T-helper 1 cell (primary cell): ENCODE results near the gene F11R.
"Not testable (repeated sequence)": the region's sequence is repeated elsewhere in the genome, so short reads cannot be mapped to it uniquely, and the experiment has no call there.

Experiments
- DNase-seq, 5 donors: peaks; one replicate each; pipeline ENCODE4 v3.0.0-alpha.2; 2012 to 2020

The F11R gene

DNA sequence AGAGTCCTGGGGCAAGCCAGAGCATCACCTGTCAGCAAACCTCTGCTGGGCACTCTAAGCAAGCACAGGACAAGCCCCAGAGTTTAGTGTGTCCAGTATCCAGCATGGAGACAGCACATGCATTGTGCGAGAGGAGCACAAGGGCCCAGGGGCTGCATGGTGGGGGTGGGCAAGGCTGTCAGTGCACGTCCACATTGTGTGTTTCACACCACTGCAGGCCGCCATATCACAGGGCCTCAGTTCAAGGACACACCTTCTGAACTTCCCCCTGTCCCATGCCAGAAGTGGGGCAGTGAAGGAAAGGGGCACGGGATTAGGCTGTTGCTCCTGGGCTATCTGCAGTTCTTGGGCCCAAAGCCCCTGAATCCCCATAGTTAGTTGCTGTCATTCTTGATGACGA is 18.6 kb upstream of the F11R start:
- no peak for DNase-seq

DNA sequence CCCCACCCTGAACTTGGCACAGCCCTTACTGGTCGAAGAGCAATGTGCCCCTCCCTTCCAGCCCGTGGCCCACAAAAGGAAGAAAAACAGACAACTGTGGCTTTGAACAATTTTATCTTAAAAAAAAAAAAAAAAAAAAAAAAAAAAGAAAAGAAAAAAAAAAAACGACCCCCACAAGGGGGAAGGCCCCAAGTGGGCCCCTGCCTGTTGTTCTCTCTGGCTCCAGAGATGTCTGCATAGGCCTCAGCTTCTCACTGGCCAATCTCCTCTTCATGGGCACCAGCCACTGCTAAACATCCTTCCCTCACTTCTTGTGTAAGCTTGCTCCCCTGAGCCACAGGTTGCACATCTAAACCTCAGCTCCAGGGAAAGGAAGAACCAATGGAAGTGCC is 18.2 kb upstream of the F11R start:
- no peak for DNase-seq

DNA sequence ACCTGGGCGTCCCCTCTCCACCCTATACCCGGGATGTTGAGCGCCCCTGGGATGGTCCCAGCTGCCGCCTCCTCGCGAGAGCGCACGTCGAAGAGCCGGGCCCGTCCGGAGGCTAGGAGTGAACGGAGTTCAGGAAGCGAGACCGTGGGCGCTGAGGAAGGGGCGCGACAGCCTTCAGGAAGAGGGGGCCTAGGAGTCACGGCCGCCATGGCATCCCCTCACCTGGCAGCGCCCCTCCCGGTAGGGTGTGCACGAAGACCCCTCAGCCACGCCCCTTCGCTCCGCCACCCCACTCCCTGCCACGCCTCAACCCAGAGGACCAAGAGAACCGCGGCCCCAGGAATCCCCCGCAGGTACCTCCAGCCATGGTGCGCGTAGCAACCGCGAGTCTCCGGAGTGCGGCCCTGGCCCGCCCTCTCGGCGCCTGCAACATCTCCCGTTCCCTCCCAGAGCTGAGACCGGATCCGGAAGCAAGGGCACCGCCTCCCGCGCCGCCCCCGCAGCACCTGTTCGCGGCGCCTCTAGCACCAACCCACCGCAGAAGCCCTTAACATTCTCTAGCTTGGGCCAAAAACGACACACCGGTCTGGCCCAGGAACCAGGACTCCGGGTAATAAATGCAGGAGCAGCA is 17.7 kb upstream of the F11R start, which contains the start of gene TSTD1:
TSS of gene TSTD1 (minus strand) at position 442 of the 631 bp plus-strand sequence. CDS start at position 367, 75 bp downstream.
- peak; percentile 82 to 88 (median 86) for DNase-seq

DNA sequence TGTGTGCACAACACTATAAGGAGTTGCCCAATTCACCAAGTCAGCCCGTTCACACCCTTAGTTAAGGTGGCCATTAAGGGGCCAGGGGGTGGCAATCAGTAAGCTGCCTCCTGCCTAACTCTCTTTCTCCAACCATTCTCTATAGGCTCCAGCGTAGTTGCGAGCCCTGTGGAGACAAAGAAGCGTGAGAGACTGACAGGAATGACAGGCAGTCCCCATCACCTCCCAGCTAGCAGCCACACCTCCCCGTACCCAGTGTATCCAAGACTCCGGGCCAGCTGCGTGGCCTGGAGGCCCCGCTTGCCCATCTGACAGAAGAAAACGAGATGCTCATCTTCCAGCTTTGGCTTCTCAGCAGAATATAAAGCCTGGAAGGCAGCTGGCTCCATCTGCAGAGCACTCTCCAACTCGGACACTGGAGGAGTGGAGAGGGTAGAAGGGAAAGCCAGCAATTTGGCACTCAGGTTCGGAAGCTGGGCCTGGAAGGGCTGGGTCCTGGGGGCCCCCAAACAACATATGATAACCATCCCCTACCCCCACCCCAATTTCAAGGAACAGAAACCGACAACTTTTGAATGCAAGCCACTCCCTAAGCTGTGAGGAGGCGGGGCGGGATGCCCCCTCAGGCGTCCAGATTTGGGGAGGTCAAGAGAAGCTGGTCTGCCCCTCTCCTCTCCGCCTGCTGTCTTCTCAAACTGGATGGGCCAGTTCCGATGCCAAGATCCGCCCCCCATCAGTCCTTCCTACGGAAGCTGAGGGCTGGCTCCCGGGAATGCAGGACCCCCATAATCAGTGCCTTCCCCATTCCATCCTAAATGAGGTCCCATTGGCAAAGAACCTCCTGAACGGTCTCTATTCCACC is 16.9 kb upstream of the F11R start:
- DNase-seq, result no peak

DNA sequence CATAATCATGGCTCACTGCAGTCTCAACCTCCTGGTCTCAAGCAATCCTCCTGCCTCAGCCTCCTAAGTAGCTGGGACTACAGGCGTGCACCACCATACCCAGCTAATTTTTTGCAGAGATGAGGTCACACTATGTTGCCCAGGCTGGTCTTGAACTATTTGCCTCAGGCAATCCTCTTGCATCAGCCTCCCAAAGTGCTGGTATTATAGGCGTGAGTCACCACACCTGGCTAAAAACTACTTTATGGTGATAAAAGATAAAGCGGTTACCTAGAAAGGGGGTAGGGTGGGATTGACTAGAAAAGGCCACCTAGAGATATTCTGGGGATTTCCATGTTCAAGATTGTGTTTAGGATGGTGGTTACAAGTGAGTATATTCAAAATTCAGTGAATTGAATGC is 12.8 kb upstream of the F11R start:
- no peak for DNase-seq

DNA sequence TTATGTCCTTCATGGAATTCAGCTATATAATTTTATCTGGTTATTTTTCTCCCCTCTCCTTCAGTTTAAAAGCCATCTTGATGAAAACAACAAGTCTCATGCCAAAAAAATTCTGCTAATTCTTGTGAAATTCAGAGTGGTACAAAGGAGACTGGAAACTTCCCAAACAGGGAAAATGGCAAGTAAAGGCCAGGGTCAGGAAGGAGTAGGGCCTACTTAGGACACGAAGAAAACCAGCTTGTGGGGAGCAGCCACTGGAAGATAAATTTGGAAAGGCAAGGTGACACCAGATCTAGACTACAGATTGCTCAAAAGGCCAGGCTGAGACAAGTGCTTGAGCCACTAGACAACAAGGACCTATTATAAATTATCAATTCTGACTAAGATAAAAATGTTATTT is 11.5 kb upstream of the F11R start:
- no peak for DNase-seq

DNA sequence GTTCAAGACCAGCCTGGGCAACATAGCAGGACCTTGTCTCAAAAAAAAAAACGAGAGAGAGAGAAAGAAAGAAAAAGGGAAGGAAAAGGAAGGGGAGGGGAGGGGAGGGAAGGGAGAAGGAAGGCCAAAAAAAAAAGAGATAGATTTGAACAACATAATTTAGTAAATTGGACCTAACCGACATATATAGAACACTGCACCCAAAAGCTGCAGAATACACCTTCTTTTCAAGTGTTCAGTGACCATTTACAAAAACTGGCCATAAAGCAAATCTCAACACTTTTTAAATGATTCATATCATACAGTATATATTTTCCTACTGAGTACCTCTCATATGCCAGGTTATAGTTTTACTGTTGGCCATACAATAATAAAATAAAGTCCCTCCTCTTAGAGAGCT is 10.9 kb upstream of the F11R start:
- no peak for DNase-seq

DNA sequence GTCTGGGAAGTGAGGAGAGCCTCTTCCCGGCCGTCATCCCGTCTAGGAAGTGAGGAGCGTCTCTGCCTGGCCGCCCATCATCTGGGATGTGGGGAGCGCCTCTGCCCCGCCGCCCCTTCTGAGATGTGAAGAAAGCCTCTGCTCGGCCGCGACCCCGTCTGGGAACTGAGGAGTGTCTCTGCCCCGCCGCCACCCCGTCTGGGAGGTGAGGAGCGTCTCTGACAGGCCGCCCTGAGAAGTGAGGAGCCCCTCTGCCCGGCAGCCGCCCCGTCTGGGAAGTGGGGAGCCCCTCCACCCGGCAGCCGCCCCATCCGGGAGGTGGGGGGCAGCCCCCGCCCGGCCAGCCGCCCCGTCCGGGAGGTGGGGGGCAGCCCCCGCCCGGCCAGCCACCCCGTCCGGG is 8.5 kb upstream of the F11R start:
- DNase-seq, result not testable (repeated sequence)

DNA sequence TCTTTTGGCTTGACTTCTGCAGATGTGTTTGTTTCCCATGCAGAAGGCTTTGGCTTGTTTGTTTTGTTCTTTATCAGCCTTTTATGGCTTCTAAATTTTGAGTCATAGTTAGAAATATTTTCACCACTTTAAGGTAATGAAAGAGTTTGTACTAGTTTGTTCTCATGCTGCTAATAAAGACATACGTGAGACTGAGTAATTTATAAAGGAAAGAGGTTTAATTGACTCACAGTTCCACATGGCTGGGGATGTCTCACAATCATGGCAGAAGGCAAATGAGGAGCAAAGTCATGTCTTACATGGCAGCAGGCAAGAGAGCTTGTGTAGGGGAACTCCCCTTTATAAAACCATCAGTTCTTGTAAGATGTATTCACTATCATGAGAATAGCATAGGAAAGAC is 6.0 kb upstream of the F11R start:
- DNase-seq, result not testable (repeated sequence)

DNA sequence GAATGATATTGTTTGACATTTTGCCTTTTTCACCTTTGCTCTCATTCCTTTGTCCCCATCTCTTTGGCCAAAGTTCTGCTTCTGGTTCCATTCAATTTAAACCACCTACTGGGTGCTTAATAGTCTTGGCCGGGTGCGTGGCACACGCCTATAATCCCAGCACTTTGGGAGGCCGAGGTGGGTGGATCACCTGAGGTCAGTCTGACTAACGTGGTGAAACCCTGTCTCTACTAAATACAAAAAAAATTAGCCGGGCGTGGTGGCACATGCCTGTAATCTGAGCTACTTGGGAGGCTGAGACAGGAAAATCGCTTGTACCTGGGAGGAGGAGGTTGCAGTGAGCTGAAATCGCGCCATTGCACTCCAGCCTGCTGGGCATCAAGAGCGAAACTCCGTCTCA is 1.5 kb upstream of the F11R start:
- not testable (repeated sequence) for DNase-seq

DNA sequence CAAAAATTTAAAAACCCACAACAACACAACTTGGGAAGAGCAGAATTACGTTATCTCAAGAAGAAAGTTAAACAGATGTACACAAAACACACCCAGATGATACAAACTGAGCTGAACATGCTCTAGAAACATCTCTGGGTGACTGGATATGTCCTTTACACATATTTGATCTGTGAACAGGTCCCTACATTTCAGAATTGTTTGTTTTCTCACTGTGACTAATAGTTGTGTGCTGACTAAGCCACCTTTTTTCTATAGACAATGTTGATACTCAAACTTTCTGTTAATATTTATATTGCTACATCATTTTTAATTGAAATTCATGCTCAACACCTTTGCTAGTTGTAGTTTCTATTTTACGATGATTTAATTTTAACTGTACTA is 1.0 kb upstream of the F11R start:
- no peak for DNase-seq

DNA sequence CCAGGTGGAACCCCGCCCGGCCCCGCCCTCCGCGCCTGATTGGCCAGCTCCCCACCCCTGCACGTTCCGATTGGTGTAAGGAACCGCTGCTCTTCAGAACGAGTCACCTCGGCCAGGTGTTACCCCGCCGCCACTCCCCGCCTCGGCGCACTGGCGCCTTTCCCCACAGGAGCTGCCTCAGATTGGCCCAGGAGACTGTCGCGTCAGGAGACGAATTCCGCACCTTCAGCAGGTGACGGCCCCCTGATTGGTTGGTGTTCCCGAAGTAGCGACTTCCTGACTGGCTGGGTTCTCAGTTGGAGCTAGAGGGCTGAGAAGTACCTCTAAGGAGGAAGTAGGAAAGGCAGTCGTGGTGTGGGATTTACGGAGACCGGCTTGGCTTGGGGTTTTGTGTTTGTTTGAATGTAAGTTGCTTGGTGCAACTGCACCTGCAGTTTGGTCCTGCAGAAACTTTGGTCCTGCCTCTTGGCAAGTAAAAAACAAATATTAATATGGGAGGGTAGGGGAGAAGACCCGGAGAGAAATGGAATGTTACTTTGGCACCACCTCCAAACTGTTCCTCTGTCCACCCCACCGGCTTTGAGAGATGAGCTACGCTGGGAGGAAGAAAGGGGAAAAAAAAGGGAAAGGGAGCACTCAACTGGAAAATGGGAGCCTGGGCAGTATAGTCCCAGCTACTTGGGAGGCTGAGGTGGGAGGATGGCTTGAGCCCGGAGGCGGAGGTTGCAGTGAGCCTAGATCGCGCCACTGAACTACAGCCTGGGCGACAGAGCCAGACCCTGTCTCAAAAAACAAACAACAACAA is 415 bp upstream of the F11R start:
- peak; percentile 80 to 91 (median 91) for DNase-seq

DNA sequence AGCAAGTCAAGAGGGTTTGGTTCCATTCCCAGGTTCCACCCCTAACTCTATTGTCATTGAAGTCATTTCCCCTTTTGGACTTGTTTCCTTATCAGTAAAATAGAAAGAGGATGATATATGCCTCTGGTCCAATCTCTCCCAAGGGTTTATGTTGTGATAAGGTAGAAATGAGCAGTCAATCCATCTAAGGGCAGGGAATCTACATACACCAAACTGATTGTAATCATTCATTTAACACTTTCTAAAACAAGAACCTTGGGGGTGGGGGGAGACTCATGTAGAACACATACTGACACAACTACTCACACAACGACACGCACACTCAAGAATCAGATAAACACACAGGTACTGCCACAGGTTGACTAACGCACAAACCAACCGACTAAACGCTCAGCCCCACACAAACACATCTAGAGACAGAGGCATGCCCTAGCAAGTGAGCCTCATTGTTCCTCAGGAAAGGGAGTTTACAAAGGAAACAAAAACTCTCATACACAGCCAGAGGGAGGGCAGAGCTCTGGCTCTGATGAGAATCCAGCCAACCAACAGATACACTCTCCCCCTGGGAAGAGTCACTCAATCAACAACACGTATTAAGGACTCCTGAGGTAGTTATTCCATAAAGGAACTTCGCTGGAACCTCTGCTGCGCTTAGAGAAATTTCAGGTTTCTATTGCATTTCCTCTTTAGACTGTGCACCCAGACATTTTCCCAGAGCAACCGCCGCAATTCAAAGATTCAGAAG is 1.0 kb downstream of the F11R start:
- DNase-seq, result no peak

DNA sequence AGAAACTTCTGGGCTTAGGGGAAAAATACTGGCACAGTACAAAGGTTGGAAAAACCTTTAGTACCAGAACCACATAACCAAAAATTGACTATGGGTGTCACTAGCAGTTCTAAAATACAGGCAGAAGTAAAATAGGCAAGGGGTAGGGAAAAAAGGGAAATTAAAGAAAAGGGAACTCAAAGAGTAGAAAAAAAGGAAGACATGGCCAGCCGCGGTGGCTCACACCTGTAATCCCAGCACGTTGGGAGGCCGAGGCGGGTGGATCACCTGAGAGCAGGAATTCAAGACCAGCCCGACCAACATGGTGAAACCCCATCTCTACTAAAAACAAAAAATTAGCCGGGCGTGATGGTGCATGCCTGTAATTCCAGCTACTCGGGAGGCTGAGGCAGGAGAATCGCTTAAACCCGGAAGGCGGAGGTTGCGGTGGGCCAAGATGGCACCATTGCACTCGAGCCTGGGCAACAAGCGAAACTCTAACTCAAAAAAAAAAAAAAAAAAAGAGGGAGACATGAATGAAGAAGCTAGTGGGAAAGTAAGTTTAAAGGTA is 1.8 kb downstream of the F11R start:
- not testable (repeated sequence) for DNase-seq

DNA sequence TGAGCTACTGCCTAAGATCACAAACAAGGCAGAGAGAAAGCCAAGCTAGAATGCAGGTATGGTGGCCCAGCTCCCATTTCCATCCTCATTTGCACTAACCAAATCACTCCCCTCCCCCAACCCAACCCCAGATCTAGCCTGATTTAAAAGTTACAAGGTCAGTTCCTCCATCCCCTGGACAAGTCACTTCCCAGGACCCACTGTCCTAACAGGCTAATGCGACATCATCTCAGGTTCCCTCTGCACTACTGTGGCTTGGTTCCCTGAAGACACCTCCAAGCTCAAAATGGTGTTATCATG is 2.4 kb downstream of the F11R start:
- DNase-seq, result no peak

DNA sequence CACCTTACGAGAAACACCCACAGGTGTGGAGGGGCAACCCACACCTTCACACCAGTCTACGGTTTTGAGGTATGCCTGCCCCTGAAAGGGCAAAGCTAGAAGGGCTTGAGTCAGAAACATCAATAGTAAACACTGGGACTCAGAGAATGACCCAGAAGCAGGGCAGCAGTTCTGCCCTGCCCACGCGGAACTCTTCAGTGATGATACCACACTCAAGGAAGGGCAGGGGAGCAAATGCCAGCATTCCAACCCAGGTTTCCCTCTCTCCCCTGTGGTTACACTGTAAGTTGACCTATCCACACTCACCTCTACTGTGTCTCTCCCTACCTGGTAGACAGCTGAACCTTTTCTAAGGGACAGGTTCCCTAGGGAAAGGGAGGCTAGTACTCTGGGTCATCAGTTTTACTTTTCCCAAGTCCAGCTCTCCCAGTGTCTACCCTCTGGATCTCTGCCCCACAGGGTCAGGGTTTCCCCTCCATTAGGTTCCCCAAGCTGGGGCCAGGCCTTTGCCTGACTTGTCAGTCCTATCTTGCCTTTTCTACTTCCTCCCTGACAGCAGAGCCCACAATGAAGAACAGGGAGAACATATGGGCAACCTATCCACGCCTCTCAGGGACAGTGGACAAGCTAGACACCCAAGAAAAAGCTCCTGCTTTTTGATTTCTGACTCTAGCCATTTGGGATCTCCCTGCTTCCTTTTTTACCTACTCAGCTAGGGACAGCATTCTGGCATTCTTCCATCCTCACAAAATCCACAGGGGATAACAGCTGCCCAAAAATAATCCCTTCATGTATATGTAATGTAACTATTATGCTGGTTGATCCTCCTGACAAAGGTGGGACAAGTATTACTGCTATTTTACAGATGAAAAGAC is 3.0 kb downstream of the F11R start:
- no peak for DNase-seq

DNA sequence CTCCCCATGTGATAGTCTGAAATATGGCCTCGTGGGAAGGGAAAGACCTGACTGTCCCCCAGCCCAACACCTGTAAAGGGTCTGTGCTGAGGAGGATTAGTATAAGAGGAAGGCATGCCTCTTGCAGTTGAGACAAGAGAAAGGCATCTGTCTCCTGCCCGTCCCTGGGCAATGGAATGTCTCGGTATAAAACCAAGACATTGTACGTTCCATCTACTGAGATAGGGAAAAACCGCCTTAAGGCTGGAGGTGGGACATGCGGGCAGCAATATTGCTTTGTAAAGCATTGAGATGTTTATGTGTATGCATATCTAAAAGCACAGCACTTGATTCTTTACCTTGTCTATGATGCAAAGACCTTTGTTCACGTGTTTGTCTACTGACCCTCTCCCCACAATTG is 3.8 kb downstream of the F11R start:
- not testable (repeated sequence) for DNase-seq

DNA sequence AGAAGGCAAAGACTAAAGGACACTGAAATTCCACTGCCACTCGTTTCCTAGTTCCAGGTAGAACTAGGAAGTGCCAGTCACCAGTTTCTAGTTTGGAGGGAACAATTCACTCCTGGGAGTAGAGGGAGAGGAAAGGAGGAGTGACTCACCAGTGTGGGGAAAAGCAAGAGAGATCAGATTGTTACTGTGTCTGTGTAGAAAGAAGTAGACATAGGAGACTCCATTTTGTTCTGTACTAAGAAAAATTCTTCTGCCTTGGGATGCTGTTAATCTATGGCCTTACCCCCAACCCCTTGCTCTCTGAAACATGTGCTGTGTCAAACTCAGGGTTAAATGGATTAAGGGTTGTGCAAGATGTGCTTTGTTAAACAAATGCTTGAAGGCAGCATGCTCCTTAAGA is 4.3 kb downstream of the F11R start:
- DNase-seq, result not testable (repeated sequence)

DNA sequence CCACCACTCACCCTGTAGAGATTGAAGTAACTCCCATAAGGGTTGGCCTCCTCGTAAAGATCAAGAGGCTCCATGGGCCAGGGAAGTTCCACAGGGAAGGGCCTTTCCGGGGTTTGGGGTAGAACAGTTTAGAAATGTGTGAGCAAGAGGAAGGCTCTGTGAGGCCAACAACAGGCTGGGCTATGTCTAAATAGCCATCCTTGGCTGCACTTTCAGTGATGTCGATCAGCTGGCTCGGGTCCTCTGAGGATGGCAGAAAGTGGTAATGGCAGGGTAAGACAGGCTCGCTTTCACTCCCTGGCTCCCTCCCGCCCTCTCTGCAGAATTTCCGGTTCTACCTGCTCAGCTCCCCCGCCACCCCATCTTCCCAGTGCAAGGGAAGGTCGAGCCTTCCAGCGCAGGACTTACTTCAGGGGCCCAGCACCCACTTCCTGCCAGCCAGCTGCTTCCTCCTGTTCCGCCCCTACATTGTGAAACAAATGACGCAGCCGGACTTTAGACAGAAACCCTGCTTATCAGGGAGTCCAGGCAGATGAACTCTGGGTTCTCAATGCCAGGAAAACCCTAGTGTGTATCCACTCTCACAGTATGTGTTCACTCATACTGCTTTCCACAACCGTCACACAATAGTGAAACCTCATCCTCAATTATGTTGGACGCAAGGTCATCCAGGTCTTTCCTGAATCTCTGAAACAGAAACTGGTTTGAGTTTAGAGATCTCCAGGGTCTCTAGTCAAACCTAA is 7.3 kb downstream of the F11R start:
- peak; percentile 27 to 85 (median 43) for DNase-seq

DNA sequence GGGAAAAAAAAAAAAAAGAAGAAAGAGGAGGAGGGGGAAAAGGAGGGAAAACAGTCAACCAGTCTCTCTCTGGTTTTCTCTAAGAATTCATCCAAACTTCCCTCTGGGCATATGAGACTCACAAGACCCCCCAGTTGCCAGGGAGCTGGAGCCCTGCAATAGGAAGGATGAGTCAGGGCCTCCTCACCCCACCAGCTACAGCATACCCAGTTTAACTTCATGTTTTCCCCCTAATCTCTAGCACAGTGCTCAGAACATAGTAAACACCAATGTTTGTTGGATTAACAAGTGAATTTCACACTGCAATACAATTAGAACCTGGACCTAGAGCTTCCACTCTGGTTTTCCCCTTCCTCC is 7.8 kb downstream of the F11R start:
- no peak for DNase-seq

DNA sequence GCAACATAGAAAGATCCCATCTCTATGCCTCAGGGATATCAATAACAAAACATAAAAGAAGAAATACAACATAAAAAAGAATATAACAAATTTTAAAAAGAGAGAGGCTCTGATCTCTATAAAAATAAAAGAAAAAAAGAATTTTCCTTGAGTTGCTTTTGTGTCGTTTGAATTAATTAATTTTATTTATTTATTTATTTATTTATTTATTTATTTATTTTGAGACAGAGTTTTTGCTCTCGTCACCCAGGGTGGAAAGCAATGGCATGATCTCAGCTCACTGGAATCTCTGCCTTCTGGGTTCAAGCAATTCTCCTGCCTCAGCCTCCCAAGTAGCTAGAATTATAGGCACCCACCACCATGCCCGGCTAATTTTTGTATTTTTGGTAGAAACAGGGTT is 8.5 kb downstream of the F11R start:
- DNase-seq, result no peak
